Right forelimb (tissue), 1 donor: ENCODE data around the gene VPREB1.
"Not testable (repeated sequence)": the region's sequence is repeated elsewhere in the genome, so short reads cannot be mapped to it uniquely, and the experiment has no call there.

ENCODE experiments used
- DNase-seq: peaks from one replicate; pipeline ENCODE4 v3.0.0-alpha.2; 2018

The VPREB1 gene, protein sequence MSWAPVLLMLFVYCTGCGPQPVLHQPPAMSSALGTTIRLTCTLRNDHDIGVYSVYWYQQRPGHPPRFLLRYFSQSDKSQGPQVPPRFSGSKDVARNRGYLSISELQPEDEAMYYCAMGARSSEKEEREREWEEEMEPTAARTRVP

DNA sequence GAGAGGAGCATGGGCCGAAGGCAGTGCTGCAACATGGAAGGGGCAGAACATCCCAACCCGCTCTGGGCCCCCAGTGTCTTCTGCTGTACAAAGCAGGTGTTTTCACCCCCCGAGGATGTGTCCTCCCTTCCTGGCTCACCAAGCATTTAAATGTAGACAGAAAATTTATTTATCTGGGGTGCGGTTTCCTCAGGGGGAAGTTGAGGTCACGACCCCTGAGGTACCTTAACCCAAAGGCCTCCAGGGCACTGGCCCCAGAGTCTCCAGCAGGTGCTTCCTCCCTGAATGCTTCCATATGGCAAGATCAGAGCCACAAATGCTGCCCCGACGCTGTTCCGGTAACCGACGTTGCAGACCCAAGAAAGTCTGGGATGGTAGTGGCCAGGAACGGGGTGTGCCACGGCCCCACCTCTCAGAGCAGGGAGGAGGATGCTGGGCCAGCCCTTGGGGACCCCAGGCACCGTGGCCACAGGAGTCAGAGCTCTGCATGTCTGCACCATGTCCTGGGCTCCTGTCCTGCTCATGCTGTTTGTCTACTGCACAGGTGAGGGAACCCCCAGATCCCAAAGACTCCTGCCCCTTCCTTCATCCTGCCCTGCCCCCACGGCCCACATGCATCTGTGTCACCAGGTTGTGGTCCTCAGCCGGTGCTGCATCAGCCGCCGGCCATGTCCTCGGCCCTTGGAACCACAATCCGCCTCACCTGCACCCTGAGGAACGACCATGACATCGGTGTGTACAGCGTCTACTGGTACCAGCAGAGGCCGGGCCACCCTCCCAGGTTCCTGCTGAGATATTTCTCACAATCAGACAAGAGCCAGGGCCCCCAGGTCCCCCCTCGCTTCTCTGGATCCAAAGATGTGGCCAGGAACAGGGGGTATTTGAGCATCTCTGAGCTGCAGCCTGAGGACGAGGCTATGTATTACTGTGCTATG lies at the start of gene VPREB1:
VPREB1 (plus strand) TSS at position 471 of the 935 bp plus-strand sequence; CDS start at position 499, 28 bp downstream.
- no peak for DNase-seq

DNA sequence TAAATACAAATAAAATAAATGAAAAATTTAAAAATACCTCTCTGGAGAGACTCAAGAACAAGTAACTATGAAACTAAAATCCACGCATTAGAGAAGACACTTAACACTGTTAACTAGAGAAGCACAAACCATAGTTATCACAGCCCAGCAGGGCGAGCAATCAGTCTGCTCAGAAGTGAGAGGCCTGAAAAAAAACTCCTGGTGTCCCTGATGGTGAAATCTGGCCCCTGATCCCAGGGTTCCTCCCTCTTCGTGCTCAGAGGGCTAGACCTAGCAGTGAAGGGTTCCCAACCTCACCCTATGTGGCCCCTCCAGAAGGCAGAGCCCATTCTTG lies 49.7 kb upstream of the VPREB1 start:
- DNase-seq = no peak

DNA sequence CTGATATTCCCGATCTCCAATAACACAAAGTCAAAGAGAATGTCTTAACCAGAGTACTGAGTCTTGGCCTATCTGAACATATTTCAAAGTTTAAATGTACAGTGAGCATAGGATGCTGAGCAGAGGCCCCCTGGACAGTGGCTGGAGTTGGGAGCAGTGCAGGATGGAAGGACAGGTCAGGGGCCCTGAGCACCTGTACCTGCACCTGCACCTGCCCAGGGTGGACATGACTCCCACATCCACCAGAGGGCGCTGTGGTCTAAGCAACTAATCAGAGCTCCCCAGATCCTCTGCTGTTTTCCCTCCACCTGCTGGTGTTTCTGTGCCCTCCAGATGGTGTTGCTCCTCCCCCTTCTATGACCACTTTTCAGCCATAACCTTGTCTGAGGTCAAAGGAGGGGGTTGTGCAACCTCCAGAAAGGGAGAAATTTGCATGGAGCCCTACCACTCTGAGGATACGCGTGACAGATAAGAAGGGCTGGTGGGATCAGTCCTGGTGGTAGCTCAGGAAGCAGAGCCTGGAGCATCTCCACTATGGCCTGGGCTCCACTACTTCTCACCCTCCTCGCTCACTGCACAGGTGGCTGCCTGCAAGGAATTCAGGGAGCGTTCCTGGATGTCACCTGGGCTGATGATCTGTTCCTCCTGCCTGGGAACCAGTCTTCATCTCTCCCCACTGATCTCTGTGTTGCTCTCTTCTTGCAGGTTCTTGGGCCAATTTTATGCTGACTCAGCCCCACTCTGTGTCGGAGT lies 49.1 kb upstream of the VPREB1 start:
- peak; percentile 51 for DNase-seq

DNA sequence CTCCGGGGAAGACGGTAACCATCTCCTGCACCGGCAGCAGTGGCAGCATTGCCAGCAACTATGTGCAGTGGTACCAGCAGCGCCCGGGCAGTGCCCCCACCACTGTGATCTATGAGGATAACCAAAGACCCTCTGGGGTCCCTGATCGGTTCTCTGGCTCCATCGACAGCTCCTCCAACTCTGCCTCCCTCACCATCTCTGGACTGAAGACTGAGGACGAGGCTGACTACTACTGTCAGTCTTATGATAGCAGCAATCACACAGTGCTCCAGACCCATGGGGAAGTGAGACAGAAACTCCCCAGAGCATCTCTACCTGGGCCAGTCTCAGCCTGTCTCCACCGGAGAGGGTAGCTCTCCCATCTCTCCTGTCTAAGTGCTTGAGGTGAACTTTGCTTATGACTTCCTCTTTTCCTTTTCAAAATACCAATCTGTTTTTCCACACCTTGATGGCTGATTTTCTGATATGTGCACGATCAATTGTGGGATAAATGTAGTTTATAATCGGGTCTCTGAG lies 48.5 kb upstream of the VPREB1 start:
- no peak for DNase-seq

DNA sequence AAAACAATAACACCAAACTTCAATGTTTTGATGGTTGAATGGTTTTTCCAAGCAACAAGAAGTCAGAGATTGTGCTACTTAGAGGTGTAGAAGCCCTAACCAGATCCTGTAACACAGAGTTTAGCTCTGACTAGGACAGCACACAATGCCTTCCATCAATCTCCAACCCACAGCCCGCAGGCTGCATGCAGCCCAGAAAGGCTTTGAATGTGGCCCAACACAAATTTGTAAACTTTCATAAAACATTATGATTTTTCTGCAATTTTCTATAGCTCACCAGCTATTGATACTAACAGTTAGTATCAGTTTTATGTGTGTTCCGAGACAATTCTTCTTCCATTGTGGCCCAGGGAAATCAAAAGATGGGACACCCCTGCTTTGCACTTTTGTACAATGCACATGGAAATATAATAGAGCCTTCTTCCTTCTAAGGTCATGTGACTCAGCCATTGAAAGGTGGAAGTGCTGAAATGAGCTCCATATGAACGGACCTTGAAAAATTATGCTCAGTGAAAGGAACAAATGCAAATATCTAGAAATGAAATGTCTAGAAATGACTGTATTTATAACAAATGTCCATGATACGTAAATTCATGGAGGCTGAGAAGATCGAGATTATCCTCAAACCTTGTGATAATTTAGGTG lies 47.6 kb upstream of the VPREB1 start:
- DNase-seq = no peak

DNA sequence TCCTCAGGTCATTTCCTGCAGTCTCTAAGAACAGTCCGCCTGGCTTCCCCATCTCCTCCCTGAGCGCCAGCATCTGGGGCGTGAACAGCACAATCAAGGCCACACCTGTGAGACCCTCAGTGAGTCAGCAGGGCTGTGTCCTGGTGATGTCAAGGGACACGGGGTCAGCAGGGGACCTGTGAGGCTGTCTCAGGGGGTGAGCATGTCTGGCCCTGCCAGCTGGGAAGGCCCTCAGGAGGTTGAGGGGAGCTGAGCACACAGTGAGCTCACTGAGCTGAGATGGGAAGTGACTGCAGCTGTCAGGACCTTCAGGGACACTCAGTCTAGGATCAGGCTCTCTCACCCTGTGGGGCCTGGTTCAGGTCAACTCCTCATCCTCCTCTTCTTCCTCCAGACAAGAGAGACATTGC lies 46.6 kb upstream of the VPREB1 start:
- DNase-seq = no peak

DNA sequence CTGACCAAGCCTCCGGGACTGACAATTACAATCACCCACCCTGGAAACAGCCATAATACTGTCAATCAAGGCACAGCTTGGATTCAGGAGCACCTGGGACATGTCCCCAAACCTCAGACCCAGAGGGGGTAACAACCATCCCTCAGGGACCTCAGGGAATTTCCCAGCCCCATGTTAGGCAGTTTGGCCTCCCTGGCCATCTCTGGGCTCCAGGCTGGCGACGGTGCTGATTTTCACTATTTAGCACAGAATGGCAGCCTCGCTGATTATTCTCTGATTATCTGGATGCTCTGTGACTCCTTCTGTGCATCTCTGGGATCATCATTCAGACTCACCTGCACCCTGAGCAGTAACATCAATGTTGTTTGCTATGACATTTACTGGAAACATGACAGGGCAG lies 45.8 kb upstream of the VPREB1 start:
- no peak for DNase-seq

DNA sequence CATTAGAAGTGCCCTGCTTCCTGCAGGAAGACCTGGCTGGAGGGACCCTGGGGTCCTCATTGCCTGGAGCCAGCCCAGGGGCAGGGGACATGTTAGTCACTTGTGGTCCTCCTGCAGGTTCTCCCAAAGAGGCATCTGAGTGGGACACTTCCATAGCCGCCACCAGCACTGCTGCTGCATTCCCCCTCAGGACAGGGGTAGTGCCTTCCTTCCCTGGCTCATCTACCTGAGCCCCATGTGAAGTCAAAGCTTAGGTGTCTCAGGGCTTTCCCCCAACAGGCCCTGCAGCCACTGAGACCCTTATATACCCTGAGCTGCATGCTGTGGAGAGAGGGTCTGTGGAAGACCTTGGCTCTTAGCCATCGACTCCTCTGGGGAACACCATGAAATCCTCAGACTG lies 45.0 kb upstream of the VPREB1 start:
- DNase-seq = no peak

DNA sequence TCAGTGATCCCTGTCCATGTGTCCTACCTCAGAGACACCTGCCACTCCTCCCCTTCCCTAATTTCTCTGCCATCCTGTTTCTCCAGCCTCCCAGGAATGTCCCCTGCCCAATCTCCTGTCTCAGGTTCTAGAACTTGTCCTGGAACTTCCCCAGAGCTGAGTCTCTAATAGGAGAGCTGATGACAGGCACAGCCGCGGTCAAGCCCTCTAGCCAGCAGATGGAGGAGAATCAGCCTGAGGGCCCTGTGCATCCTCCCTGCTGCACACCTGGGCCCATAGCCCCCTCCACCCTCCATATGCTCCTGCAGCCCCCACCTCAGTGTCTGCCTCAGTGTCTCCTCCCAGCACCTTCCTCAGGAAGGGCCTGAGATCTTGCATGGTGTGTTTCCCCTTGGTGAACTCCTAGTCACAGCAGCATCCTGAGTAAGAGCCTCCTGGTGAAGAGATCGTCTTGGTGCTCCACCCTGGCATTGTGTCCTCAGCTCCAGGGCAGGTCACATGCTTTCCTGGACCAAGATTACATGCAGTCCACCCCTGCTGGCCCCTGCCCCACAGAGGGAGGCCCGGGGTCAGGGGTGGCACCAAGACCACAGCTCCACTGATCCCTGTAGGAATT lies 43.9 kb upstream of the VPREB1 start:
- DNase-seq = no peak

DNA sequence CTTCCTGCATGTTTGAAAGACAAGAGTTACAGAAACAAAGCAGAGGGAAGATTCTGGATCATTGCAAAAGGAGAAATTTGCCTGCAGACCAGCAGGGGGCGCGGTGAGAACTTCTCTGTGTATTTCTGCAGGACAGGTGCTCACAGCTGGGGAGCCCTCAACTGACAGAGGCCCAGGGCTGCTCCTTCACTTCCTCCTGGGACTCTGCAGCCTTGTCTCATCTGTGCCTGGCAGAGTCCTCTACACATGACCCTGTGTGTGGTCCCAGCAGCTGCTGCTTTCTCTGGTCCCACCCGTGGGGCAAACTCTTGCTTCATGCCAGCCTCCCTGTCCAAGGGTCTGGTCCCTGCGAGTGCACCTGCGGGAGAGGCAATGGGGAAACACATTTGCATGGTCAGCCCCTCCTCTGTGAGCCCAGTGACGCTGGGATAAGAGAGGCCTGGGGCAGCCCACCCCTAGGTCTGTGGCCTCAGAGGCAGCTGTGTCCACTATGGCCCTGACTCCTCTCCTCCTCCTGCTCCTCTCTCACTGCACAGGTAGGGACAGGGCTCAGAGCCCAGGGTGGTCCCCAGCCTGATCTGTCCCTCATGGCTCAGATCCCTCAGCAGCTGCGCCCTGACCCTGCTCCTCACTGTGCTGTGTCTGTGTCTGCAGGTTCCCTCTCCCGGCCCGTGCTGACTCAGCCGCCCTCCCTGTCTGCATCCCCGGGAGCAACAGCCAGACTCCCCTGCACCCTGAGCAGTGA lies 43.2 kb upstream of the VPREB1 start:
- no peak for DNase-seq

DNA sequence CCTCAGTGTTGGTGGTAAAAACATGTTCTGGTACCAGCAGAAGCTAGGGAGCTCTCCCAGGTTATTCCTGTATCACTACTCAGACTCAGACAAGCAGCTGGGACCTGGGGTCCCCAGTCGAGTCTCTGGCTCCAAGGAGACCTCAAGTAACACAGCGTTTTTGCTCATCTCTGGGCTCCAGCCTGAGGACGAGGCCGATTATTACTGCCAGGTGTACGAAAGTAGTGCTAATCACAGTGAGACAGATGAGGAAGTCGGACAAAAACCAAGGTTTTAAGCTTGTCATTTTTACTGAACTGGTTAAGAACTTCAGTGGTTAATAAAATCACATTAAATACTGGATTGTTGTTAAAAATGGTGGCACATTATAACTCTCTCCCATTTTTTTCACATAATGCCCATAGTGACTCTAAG lies 42.6 kb upstream of the VPREB1 start:
- DNase-seq = no peak

DNA sequence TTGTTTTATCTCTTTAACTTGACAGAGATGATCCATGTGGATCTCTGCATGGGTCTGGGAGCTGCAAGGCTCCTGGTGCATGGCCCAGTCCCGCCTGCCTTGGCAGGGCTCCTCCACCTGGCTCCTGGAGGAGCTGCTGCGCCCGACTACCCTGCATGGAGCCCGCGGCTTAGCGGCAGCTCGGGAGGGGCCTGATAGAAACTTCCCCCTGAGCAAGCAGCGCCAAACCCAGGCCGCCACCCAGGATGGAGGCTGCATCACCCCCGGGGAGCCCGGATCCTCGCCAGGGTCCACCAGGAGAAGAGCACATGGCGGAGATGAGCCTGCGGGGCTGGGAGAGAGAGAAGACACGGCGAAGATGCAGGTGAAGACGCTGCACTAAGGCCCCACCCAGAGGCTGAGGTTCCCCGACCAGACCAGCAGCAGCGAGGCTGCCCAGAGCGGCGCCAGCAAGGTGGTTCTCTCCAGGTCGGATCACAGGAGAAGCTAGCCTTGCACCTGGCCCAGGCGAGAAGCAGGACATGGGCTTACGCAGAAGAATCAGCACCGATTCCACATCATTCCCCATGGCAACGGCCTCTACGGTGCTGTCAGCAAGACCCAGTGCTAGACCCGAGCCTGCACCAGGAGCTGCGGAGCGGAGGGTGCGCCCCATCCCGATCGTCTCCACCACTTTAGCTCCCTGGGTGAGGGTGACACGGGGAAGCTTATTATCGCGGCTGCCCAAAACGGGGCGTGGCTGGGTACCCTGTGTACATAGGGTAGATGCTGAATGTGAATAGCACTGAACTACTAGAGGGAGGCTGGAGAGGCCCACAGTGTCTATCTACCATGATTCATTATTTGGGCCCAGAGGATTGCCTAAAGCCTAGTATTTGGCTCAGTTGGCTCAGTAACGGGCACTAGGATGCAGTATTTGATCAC lies 41.3 kb upstream of the VPREB1 start:
- no peak for DNase-seq

DNA sequence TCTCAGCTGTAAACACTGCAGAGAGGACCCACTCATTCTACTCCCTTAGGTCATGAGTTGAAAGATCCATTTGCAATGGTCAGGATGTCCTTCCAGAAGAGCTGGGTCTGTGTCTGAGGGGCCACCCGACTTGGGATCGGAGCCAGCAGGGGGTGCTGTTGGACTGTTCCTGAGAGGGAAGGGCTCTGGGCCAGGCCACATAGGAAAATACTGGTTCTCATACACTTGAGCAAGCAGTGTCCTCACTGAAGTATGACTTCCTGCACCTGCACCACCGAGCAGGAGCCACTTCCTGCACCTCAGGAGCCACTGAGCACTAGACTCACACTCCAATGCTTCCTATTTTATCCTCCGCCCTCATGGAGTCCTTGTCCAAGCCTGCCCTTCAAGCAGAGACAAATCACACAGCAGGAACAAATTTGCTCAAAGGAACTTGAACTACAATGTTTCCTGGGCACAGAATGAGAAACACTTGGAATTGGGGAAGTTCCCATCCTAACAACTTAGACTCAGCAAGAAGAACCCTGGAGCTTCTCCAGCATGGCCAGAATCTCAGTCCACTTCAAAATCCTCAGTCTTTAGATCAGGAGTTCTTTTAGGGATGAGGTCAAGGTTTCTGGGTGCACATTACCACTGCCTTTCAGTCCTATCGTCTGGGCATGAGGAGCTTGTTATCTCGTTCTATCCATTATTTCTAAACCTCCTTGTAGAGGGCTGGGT lies 36.6 kb upstream of the VPREB1 start:
- DNase-seq = peak; percentile 73

DNA sequence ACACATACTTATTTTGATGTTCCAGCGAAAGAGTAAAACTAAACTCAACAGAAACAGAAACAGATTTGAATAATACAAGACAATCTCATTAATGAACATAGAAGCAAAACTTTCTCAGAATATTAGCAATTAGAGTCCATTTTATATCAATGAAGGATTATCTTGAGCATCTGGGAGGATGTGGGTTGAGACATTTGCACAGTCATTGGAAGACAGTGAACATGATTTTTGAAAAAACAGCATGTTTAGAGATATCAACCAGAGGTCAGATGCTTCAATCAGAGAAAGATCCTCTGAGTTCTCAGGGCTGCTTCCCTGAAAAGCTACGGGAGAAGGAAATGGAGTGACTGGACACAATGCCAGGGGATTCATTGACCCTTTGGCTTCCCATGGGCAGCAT lies 35.9 kb upstream of the VPREB1 start:
- DNase-seq = no peak

DNA sequence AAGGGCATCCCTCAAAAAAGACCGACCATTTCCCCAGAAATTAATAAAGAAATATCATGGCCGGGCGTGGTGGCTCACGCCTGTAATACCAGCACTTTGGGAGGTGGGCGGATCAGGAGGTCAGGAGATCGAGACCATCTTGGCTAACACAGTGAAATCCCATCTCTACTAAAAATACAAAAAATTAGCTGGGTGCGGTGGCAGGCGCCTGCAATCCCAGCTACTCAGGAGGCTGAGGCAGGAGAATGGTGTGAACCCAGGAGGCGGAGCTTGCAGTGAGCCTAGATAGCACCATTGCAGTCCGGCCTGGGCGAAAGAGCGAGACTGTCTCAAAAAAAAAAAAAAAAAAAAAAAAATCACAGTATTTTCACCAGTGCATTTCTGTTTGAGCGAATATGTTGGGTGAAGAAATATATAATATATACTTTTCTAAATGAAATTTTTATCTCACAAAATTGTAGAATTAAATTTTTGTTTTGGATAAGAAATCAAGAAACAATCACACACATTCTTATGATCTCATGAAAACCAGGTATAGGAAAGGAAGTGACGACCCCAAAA lies 35.4 kb upstream of the VPREB1 start:
- not testable (repeated sequence) for DNase-seq

DNA sequence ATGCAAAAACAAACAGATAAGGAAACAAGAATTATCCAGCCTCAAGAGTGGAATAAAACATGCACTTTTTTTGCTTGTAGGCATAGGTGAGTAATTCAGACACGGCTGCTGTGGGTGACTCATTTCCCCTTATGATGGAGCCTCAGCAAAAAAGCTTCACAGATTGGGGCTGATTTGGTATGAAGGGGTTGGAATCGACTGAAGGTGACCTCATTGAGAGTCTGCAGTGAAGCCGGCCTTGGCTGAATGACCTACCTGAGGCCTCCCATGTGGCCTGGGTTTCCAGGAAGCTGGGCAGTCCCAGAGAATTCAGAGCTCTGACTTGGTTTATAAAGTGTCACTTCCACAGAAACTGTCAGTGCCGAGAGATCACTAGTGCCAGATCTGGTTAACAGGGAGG lies 34.2 kb upstream of the VPREB1 start:
- no peak for DNase-seq

DNA sequence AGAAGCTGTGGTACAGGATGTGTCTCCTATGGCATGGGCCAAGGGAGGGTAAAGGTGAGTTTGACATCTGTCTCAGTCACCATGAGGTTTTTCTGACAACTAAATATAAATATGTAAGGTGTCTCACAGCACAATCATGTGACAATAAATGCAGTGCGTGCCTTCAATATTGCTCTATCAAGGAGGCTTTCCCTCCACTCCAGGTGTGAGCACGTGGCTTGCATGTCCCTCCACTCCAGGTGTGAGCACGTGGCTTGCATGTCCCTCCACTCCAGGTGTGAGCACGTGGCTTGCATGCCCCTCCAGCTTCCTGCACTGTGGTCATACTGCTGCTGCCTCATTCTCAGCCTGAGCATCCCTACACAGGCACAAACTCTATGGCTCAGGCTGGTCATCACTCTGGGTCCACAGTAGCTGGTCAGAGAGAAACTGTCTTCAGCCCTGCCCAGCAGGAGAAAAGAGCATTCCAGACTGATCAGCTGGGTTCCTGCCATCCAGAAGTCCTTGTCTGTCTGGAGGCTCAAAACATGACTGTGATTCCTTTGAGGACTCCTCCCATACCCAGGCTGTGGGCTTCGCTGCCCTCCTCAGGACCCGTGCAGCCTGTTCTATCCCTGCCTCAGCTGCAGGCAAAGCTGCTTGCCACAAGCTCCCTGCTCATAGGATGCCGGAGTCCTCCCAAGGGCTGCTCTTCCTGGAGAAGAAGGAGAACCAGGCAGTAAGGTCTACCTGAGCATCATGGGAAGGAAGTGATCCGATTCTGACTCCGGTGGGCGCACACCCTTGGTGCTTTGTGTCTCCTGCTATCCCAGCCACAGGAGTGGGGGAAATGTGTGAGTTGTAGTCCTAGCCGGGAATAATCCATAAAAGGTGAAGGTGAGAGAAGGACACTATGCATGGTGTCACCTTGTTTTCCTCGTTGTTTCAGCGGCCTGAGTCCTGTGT lies 33.4 kb upstream of the VPREB1 start:
- DNase-seq = no peak

DNA sequence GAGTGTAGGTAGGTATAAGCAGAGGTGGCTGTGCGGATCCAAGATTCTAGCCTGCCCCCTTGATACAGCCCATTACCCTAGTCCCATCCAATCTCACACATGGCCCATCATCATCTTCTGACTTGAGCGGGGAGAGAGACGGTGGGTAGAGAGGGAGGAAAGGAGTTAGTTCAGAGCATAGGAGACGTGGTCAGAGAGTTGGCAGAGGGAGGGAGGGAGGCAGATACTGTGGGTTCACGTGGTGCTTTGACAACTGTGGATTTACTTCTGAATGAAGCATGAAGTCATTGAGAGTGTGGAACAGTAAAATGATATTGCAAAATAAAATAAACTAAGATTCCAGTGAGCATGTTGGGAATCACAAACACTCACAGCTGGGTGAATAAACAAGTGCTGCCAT lies 31.4 kb upstream of the VPREB1 start:
- no peak for DNase-seq
